Urinary bladder (tissue), 4 donors: ENCODE measurements around the gene SNX12. TPM values are rescaled to one million over a fixed set of nuclear protein-coding genes. Genes with fewer than 3 reads are reported as not detected.

Source experiments
- DNase-seq: peaks from one replicate; pipeline ENCODE4 v3.0.0-alpha.2; 2015; ENCODE audit errors: extremely low spot score
- H3K27ac ChIP-seq: one replicate; pipeline ENCODE4 v1.5.1; 2013; ENCODE audit warnings: low read depth, mild to moderate bottlenecking, moderate library complexity
- H3K36me3 ChIP-seq: one replicate; pipeline ENCODE4 v1.6.1; 2013; ENCODE audit warnings: mild to moderate bottlenecking, moderate library complexity; ENCODE audit not compliant: insufficient read depth
- H3K4me1 ChIP-seq: one replicate; pipeline ENCODE4 v1.6.1; 2013; ENCODE audit warnings: mild to moderate bottlenecking, moderate library complexity; ENCODE audit not compliant: insufficient read depth
- H3K4me3 ChIP-seq: one replicate; pipeline ENCODE4 v1.5.1; 2013; ENCODE audit warnings: low read depth, low read length
- WGBS: extraction: QIAGEN DNeasy Blood & Tissue Kit; methylation state at CpG from one replicate; pipeline ENCODE4 v1.1.7; 2013; 5-methylcytosine and 5-hydroxymethylcytosine counted together
- polyA plus RNA-seq: library from polyadenylated mRNA; stranded (reverse); fragments of 200-250 nt; gene quantifications from one replicate; pipeline ENCODE4 v1.2.3, GENCODE V29; 2013
- total RNA-seq: library from RNA; depleted of rRNA; stranded (reverse); fragments of >200 nt; gene quantifications from one replicate; pipeline ENCODE4 v1.2.3, GENCODE V29; 2014
- donor health status: healthy with polysubstance abuse.
- donor health status: healthy.

Gene SNX12
- total RNA-seq (45.8 TPM), polyA plus RNA-seq (54.8 TPM)

DNA sequence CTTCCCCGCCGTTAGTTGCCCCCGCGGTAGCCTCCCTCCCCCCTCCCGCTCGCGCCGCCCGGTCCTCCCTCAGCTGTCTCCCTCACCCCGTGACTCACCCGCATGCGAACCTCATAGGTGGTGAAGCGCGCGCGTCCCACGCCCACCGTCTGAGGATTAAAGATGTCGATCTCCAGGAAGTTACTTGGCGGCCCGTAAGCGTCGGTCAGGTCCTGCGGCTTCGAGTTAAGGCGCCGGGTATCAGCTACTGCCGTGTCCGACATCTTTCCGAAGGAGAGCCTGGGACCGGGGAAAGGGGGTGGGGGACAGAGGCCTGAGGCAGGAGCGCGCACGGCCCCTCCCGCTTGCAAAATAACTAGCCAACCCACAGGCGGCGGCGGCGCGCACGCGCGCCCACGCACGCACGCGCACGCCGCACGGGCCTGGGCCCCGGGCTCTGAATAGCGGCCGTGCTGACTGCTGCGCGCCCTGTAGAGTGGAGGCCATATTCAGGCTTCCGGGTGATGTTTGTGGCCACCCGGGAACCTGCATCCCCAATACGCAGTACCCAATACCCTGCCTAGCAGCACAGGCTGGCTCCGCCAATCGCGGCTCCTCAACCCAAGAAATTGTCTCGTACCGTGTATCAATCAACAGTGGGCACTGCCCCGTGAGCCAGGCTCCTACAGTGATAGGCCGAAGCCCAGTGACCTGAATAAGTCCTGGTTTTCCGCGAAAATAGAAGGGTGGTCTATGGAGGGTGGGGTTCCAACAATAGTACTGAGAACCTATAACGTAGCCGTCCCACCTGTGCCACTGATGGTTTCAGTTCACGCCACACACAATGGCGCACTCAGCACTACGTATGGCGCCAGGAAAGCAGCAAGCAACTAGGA lies at the start of gene SNX12:
Gene SNX12, minus strand, starts transcription at position 291 of the 875 bp plus-strand sequence. Its CDS starts 28 bp downstream, at position 263.
- Histone ChIP-seq H3K4me3 (peak within 1 kb of the TSS; percentile 56), H3K27ac (peak within 1 kb of the TSS; percentile 56), H3K4me1 (no peaks in the 10 kb centered on the region), H3K36me3 (no peaks in the 10 kb centered on the region)
- DNase-seq, result peak; percentile 84
- under 1% methylated on average over 73 of the region's 73 CpGs for WGBS

GRCh38 chrX:71117358-71117757 lies 49.2 kb upstream of the SNX12 start:
- Histone ChIP-seq H3K4me3 (no peak overlapping the region), H3K36me3 (peaks cover 3% of the 10 kb centered on the region), H3K4me1 (no peaks in the 10 kb centered on the region), H3K27ac (no peak overlapping the region)
- DNase-seq, result no peak
- WGBS, result 86% methylated on average over 10 of the region's 10 CpGs

GRCh38 chrX:71111921-71112431 lies 43.8 kb upstream of the SNX12 start:
- 62% methylated on average over 5 of the region's 5 CpGs for WGBS
- H3K27ac ChIP-seq, result peak overlapping the region; percentile 23
- no peaks in the 10 kb centered on the region for H3K36me3 ChIP-seq
- no peaks in the 10 kb centered on the region for H3K4me1 ChIP-seq
- DNase-seq, result no peak
- H3K4me3 ChIP-seq, result no peak overlapping the region

DNA sequence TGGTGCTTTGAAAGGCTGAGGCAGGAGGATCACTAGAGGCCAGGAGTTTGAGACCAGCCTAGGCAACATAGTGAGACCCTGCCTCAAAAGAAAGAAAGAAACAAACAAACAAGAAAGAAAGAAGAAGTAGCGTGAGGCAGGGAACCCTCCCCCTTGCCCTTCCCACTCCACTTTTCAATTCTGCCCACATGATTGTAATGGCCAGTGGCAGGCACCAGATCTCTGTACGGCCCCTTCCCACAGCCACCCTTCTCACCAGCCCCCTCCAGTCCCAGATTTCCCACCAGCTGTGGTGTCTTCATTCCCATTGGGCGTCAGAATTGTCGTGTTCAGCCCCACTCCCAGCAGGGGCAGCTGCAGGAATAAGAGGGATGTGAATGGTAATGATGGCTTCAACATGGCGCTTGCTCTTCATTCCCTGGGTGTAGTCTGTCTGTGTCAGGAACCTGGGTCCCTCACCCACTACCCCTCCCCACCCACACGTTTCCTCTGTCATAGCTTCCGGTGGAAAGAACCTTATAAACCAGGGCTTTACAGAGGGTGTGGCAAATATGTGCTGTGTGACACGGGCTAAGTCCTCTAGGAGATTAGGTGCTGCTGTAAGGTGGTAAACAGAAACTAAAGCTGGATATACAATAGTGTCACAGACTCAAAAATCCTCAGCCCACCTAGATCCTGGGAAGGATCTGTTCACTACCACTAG lies 43.2 kb upstream of the SNX12 start, which contains the start of gene IL2RG:
Gene IL2RG, minus strand, starts transcription at position 437 of the 703 bp plus-strand sequence. Its CDS starts 38 bp downstream, at position 399.
- 60% methylated on average over 8 of the region's 8 CpGs for WGBS
- peak within 1 kb of the TSS; percentile 23 for H3K27ac ChIP-seq
- DNase-seq, result no peak
- H3K4me3 ChIP-seq, result peak within 1 kb of the TSS; percentile 25
- H3K4me1 ChIP-seq, result no peaks in the 10 kb centered on the region
- no peaks in the 10 kb centered on the region for H3K36me3 ChIP-seq

DNA sequence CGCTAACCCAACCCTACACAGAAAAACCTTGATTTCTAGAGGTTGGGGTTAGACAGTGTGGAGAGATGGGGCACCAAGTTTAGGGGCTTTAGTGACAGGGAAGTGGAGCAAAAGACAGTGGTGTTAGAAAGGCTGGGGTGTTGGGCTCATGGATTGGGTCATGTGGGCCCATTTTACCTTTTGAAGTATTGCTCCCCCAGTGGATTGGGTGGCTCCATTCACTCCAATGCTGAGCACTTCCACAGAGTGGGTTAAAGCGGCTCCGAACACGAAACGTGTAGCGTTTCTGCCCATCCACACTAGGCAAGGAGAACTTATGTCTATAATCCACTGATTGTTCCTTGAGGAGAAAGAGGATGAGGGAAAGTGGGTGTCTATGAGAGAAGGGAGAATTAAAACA lies 40.9 kb upstream of the SNX12 start:
- Histone ChIP-seq H3K36me3 (no peaks in the 10 kb centered on the region), H3K27ac (no peak overlapping the region), H3K4me1 (no peaks in the 10 kb centered on the region), H3K4me3 (no peak overlapping the region)
- WGBS, result 89% methylated on average over 6 of the region's 6 CpGs
- no peak for DNase-seq

- H3K4me1 ChIP-seq, result no peaks in the 10 kb centered on the region
- 43% methylated on average over 9 of the region's 9 CpGs for WGBS
- no peak overlapping the region for H3K4me3 ChIP-seq
- no peaks in the 10 kb centered on the region for H3K36me3 ChIP-seq
- DNase-seq, result no peak
- H3K27ac ChIP-seq, result no peak overlapping the region
These were observed 39.7 kb upstream of the SNX12 start for GRCh38 chrX:71107762-71108360.

DNA sequence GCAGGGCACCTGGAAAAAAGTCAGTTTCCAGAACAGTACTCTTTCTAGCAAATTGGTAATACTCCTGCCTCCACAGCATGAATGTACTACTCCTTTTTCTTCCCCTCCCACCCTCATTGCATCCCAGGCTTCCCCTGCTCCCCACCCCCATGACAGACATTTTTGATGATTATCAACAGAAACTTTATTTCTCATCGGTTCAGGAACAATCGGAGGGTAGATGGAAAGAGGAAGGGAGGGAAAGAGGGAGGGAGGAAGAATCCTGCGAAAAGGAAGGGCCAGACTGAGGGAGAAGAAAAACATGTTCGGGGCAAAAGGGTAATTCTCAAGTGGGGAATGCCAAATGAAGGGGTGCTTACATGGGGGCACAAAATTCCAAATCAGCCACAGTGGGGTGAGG lies 39.1 kb upstream of the SNX12 start:
- Histone ChIP-seq H3K27ac (no peak overlapping the region), H3K4me1 (no peaks in the 10 kb centered on the region), H3K4me3 (no peak overlapping the region), H3K36me3 (no peaks in the 10 kb centered on the region)
- 67% methylated on average over 4 of the region's 4 CpGs for WGBS
- DNase-seq, result no peak

DNA sequence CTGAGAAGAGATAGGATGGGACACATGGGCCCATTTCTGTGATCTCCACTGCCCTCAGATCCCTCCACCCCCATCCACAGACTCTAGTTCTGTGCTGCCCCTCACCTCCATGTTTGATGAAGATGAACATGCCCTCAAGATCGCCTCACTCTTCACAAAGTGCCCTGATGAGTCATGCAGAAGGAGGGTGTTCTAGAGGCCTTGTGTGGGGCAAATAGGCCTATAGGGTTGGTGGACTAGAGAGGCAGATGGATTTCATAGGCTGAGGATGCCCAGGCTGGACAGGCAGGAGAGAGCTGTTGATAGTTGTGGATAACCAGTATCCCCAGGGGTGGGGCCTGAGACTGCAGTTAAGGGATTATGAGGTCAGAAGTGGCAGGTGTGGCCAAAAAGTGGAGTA lies 38.3 kb upstream of the SNX12 start, which contains the start of gene CXorf65:
Gene CXorf65, minus strand, starts transcription at position 314 of the 400 bp plus-strand sequence. Its CDS starts 184 bp downstream, at position 130.
- no peaks in the 10 kb centered on the region for H3K36me3 ChIP-seq
- no peak for DNase-seq
- no peak within 1 kb of the TSS for H3K27ac ChIP-seq
- 85% methylated on average over 1 of the region's 1 CpG for WGBS
- H3K4me1 ChIP-seq, result no peaks in the 10 kb centered on the region
- no peak within 1 kb of the TSS for H3K4me3 ChIP-seq

GRCh38 chrX:71105628-71106027 lies 37.5 kb upstream of the SNX12 start:
- 92% methylated on average over 3 of the region's 3 CpGs for WGBS
- H3K36me3 ChIP-seq, result no peaks in the 10 kb centered on the region
- no peak overlapping the region for H3K27ac ChIP-seq
- DNase-seq, result no peak
- no peaks in the 10 kb centered on the region for H3K4me1 ChIP-seq
- no peak overlapping the region for H3K4me3 ChIP-seq

DNA sequence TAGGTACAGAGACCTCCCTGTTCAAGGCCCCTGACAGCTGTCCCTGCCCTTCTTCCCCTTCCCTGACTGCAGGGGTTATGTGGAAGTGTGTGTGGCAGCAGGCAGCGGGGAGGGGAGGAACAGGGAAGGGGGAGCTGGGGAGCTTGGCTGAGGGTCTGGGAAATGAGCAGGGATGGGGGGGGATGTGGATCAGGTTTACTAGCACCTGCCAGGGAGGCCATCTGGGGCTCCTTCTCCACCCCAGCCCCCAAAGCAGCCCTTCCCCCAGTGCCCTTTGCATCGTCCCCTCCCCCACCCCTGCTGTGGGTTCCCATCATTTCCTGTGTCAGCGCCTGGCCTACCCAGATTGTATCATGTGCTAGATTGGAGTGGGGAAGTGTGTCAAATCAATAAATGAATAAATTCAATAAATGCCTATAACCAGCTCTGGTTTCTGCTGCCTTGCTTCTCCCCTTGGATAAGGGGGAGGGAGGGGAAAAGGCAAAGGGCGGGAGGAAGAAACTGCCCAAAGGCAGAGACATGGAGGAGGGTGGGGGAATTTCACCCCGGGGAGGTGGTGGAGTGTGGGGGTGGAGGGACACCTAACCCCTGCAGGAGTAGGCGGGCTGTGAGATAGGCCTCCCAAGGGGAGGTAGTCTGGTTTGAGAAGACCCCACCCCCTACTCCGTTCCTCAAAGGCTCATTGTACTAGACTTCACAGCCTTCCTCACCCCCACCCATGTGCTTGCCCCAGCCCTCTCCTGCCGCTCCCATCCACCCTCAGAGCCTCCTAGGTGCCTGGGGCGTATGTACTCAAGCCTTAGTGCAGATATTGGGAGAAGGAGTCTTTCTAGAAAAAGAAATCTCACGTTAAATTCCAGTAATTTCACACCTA lies 35.2 kb upstream of the SNX12 start:
- Histone ChIP-seq H3K4me3 (no peak overlapping the region), H3K36me3 (no peaks in the 10 kb centered on the region), H3K4me1 (no peaks in the 10 kb centered on the region), H3K27ac (no peak overlapping the region)
- no peak for DNase-seq
- 35% methylated on average over 9 of the region's 10 CpGs for WGBS

- WGBS, result 55% methylated on average over 3 of the region's 3 CpGs
- H3K4me1 ChIP-seq, result no peaks in the 10 kb centered on the region
- no peak overlapping the region for H3K4me3 ChIP-seq
- no peak overlapping the region for H3K27ac ChIP-seq
- no peak for DNase-seq
- H3K36me3 ChIP-seq, result no peaks in the 10 kb centered on the region
These were observed 34.2 kb upstream of the SNX12 start for GRCh38 chrX:71102292-71102691.

- H3K36me3 ChIP-seq, result no peaks in the 10 kb centered on the region
- no peak for DNase-seq
- H3K4me3 ChIP-seq, result no peak overlapping the region
- H3K4me1 ChIP-seq, result no peaks in the 10 kb centered on the region
- no peak overlapping the region for H3K27ac ChIP-seq
- WGBS, result 77% methylated on average over 31 of the region's 31 CpGs
These were observed 32.7 kb upstream of the SNX12 start for GRCh38 chrX:71100581-71101505.
